Stimulated activated naive CD4-positive, alpha-beta T cell treated with Interleukin-2 at 50 U/mL for 16 hours (primary cell): Measurements from ENCODE around the gene ZNF556.

Source experiments
- DNase-seq: peaks from one replicate; lab custom pipeline; 2025; lab: John Stamatoyannopoulos, UW

ZNF556 gene

DNA sequence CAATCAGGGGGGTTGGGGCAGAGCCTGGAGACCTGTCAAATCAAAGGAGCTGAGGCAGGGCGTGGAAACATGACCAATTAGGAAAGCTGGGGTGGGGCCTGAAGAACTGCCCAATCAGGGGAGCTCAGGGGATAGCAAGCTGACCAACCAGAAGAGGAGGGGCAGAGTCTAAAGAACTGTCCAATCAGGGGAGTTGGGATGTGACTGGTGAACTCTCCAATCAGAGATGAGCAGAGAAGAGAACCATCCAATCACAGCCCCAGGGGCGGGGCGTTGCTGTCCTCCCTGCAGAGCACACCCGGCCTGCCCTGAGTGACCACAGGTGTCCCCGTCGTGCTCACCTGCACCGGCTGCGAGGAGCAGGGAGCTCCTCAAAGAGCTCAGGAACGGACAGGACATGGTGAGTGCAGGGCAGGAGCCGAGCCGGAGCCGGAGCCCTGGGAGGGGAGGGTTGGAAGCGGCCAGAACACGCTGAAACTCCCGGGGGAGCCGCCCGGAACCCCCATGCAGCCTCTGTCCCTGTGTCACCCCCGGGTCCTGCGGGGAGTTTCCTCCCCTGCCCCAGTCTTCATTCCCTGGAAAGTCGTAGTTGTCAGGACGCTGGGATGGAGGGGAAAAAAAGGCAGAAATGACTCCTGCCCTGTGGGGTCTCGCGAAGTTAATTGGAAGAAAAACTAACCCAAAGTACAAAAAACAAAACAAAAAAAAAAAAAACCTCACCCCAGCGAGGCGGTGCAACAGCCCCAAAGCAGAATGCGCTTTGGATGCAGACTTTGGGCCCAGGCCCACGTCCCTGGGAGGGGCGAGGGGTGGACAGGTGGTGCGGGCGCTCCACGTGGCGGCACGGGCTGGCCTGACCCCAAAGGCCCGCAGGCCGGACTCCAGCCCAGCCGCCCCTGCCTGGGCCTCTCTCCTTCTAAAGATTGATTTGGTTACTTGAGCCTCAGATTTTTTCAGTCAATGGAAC, at the start of gene ZNF556:
Gene ZNF556 (plus strand): TSS at position 311 of the 967 bp plus-strand sequence. CDS start 87 bp downstream, at position 398.
- no peak for DNase-seq

DNA sequence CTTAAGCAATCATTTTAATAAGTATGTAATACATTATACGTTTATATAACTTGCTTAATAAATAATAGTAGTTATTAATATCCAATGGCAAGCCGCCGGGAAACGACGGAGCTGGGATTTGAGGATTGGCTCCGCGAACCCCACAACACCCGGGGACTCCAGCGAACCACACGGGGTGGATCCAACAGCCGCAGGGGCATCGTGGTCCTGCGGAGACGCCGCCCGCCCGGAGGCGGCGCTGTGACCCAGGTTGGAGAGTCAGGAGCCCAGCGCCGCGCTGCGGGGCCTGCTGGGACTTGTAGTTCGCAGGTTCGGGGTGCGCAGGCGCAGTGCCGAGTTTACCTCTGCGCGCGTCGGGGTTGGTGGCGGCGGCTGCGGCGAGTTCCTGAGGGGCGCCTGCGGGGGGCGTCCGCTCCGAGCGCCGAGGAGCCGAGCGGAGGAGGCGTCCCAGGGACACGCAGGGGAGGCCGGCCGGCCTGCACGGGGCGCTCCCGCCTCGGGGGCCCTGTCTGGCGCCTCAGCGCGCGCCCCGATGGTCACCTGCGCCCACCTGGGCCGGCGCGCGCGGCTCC, 47.5 kb upstream of the ZNF556 start, which contains the start of gene ZNF554:
Gene ZNF554 (plus strand): TSS at position 329 of the 572 bp plus-strand sequence. CDS start 204 bp downstream, at position 533.
- peak; percentile 95 for DNase-seq

DNA sequence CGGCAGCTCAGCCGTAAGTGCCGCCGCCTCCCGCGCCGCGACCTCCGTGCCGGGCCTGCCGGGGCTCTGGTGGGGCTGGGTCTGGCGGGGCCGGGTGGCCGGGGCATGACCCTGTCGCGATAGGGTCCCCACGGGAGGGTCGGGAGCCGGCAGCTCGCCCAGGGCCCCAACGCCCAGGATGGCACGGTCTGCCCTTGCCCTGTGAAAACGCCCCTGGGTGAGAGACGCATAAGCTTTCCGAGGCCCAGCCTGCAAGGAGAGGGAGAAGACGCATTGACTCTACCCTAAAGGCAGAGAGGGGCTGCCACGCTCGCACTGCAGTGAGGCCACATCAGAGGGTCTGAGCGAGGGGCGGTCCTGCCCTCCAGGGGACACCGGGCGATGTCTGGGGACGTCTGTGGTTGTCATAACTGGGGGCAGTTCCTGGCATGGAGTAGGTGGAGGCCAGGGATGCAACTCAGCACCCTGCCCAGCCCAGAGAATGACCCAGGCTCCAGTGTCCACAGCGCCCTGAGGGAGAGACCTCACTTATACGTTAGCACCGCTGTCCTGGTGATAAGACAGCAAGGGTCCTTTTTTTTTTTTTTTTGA, 46.9 kb upstream of the ZNF556 start:
- DNase-seq, result peak; percentile 22

DNA sequence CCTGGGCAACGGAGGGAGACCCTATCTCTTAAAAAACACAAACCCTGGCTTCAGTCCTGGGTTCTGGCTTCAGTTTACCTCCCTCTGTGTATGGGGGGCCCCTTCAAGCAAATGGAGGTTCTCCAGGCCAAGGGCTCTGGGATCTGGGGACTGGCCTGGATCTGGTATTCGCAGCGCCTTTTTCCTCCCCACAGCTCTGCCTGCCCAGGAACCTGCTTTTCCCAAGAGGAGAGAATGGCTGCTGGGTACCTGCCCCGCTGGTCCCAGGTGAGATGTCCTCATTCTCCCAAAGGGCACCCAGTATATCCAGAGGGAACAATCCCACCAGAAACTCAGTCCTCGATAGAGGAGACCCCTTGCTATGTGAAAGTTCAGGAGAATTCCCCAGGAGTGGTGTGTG, 44.3 kb upstream of the ZNF556 start:
- DNase-seq, result no peak

DNA sequence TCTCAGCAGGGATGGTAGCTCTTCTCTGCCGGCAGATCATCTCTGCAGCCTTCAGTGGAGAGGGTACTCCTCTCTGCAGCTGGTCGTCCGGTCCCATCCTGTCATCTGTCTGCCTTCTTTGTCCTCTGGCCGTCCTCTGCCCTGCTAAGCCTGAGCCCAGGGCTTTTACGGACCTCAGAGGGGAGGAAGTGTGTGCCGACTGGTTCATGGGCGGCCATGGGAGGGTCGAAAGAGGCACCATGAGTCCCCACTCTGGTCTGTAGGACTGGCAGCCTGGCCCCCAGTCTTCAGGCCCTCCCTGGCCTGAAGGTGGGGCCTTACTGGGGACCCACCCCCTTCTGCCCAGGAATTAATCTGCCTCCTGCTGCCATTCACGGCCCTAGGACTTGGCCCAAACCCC, 43.5 kb upstream of the ZNF556 start:
- DNase-seq, result no peak

DNA sequence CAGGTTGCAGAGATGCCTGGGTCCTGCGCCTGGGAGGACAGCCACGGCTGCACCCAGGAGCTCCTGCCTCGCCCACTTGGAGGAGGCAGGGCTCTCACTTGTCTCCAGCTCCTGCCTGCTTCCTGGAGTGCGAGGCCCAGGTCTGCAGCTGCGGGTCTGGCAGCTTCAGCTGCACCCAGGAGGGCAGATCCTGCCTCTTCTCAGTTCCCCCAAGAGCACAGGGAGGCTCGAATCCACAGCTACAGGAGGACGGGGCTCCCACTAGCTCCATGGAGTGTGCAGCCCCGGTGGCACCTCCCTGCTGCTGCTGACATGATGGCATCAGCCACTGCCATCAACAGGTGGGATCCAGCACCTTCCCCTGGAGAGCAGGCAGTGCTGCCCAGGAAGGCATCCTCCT, 43.0 kb upstream of the ZNF556 start:
- DNase-seq, result no peak

DNA sequence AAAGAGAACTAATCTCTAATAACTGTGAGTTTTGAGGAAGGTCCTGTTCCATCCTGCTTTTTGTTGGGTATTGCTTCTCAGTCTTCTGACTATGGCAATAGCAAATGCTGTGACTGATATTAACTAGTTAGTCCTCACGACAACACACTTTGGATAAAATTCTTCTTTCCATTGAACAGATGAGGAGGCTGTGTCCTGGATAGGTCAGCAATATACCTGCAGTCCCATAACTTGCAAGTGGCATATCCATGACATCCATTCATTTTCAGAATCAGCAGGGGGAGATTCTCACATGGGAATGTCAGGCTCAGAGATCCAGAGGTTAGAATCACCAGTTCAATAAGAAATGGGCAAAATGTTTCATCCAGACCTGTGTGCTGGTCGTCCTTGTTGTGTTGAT, 40.1 kb upstream of the ZNF556 start:
- DNase-seq, result no peak

DNA sequence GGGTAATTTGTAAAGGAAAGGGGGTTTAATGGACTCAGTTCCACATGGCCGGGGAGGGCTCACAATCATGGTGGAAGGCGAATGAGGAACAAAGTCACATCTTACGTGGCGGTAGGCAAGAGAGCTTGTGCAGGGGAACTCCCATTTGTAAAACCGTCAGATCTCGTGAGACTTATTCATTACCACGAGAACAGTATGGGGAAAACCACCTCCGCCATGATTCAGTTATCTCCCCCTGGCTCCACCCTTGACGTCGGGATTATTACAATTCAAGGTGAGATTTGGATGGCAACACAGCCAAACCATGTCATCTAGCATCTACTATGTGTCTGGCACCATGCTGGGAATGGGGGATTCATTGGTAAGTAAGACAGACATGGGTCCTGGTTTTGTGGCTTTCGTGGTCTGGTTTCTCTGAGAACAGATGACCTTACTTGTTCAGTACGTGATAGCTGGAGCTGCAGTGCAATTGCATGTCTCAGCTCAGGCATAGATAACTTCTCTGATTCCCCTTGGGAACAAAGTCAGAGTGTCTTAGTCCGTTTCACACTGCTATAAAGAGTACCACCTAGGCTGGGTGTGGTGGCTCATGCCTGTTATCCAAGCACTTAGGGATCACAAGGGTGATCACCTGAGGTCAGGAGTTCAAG, 39.2 kb upstream of the ZNF556 start:
- no peak for DNase-seq

DNA sequence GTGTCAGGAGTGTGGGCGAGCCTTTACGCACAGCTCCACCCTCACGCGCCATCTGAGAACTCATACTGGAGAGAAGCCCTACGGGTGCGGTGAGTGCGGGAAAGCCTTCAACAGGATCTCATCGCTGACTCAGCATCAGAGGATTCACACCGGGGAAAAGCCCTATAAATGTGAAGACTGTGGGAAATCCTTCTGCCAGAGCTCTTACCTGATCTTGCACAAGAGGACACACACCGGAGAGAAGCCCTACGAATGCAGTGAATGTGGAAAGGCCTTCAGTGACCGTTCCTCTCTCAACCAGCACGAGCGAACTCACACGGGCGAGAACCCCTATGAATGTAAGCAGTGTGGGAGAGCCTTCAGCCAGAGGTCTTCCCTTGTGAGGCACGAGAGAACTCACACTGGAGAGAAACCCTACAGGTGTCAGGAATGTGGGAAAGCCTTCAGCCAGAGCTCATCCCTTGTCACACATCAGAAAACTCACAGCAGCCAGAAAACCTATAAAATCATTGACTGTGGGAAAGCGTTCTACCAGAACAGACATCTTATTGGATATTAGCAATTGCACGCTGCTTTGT, 32.8 kb upstream of the ZNF556 start:
- no peak for DNase-seq

DNA sequence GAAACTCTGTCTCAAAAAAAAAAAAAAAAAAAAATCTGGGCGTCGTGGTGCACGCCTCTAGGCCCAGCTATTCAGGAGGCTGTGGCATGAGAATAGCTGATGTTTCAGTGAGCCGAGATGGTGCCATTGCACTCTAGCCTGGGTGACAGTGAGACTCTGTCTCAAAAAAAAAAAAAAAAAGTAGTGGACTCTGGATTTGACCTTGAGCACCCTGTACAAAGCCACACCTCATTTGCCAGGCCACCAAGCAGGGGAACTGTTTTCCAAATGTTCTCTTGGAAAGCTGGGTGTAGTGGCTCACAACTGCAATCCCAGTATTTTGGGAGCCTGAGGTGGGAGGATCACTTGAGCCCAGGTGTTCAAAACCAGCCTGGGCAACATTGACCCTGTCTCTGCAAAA, 29.7 kb upstream of the ZNF556 start:
- no peak for DNase-seq

DNA sequence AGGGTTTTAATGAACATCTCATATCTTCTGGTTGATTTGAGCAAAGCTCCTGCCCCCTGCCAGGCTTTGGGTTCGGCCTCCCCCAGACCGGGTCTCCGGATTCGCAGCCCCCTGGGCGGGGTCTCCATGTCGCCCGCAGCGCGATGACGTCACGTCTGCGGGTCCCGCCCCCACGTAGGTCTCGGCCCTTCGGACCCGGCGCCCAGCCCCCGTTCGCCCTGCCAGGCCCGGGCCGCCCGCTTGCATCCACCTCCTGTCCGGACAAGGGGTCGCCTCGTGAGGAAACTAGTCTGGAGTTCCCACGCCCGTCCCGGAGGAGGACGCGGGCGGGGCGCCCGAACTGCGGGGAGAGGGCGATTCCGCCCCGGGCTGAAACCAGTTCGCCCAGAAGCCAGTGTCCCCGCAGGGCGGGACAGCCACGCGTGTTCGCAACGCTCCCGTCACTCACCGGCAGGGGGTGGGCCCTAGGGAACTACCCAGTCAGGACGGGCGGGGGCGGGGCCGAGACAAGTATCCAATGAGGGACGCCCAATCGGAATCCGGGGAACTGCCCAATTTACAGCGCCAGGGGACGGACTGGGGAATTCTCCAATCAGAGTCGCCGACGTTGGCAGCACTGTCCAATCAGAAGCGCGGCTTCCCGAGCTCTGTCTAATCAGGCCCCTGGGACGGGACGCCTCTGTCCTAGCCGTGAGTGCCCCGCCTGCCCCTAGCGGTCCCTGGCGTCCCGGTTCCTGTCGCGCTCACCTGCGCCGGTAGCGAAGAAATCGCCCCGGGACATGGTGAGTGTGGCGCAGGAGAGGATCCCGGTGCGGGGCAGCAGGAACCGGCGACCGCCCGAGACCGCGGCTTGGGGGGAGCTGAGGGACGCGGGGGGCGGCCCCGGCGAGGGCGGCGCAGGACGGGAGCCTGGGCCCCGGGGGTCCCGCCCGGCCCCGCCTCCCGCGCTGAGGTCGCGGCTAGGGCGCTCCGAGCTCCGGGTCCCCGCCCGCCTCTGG, 26.0 kb upstream of the ZNF556 start, which contains the start of gene ZNF555:
Gene ZNF555 (plus strand): TSS at position 682 of the 998 bp plus-strand sequence. CDS start 98 bp downstream, at position 780.
- peak; percentile 99 for DNase-seq

DNA sequence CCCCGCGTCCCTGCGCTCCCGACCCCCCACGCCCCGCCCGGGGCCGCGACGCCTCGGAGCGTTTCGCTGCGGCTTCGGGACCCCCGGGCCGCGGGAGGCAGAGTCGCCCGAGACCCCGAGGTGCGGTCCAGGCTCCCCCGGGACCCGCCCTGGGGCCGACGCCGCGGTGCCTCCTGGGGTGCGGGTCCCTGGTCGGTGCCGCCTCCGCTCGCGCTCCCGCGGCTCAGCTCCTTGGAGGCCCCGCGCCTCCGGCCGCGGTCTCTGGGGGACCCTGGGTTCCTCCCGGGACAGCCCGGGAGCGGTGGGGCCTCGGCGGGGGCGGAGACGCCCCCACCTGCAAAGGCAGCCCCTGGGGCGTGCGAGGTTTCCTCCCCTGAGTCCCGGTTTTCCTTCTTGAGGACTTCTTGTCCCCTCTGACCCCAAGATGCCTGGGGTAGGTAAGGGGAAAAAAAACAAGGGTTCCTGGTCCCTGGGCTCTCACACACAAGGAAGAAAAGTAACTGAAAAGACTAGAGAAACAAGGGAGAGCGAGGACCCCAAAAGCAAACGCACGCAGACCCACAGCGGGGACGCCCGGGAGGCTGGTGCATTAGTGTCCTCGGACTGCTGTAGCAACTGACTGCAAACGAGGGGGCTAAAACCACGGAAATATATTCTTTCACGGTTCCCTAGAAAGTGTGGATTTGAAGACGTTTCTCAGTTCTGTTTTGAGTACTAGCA, 25.1 kb upstream of the ZNF556 start:
- DNase-seq, result no peak

DNA sequence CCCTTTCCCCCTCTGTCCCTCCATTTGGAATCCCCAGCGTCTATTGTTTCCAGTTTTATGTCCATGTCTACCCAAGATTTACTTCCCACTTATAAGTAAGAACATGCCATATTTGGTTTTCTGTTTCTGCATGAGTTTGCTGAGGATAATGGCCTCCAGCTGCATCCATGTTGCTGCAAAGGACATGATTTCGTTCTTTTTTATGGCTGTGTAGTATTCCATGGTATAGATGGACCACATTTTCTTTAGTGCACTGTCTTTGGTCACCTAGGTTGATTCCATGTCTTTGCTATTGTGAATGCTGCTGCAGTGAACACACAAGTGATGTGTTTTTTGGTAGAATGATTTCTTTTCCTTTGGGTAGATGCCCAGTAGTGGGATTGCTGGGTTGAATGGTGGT, 22.0 kb upstream of the ZNF556 start:
- DNase-seq, result no peak

DNA sequence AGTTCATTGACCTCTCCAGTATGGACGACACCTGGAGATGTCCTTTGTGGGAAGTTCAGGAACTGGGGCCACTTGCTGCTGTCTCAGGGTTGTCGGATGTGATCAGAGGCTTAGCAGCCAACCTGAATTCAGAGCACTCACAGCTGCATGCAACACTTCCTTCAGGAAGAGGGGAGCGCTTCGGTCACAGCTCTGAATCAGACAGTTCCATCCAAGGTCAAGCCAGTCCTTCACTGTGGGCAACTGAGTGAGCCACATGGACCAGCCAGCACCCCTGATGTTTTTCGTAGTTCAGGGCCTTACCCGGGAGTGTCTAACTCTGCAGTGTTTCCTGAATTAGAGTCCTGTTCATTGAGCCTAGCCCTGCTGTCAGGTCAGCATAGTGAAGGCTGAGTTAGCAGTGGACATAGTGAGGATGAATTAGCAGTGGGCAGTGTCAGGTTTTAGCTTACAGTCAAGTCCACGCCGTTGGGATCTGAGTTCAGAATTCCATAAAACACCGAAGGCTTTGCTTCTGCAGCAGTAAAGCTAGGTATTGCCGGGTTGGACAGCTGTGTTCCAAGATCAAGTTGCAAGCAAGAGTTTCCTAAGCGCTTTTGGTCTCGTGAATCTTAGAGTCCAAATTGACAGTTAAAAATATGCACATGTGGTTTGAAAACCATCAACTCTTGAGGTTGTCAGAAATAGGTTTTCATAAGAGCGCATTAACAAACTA, 20.8 kb upstream of the ZNF556 start:
- no peak for DNase-seq

DNA sequence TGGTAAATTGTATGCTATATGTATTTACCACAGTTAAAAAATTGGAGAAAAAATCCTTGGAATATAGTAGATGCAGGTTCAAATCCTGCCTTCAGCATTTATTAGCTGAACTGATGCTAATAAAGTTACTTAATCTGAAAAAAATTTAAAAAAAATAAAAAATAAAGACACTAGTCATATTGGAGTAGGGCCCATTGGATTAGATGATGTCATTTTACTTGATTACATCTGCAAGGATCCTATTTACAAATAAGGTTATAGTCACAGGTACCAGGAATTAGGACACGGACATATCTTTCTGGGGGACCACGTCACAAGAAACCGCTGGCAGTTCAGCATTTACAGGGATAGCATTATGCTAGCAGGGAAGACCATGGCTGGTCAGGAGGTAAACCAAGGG, 19.6 kb upstream of the ZNF556 start:
- no peak for DNase-seq

DNA sequence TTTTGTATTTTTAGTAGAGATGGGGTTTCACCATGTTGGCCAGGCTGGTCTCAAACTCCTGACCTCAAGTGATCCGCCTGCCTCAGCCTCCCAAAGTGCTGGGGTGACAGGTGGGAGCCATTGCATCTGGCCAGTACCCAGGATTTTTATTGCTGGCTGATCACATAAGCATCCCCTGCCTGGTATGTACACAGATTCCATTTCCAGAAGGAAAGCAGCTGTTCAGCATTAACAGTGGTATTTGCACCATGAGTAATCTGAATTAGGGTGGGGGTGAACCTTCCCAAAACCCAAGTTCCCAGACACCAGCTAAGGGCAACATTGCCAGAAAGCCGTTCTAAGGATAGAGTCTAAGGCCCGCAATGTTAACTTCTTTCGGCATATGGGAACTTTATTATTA, 18.5 kb upstream of the ZNF556 start:
- no peak for DNase-seq

DNA sequence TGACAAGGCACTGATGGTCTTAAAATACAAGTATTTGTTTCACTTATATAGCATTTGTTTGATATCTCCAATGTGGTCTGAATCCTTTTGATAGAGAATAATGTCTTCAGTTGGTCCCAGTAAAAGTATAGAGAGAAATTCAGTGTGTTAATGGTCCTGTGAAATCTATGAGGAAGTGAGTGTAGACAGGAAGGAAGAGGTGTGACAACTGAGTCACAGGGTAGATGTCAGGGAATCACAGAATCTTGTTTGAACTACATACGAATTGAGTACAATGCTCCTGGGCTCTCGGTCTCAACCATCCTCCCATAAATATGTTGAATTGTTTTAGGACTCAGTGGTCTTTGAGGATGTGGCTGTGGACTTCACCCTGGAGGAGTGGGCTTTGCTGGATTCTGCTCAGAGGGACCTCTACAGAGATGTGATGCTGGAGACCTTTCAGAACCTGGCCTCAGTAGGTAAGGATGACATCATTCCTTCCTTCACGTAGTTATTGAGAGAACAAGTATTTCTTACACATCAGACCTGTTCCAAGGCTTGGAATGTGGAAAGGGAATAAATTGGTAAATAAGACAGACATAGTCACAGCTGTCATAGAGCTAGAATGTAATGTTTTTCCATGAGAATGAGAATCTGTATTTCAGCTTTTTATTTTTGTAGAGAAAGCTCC, 16.7 kb upstream of the ZNF556 start:
- DNase-seq, result no peak

DNA sequence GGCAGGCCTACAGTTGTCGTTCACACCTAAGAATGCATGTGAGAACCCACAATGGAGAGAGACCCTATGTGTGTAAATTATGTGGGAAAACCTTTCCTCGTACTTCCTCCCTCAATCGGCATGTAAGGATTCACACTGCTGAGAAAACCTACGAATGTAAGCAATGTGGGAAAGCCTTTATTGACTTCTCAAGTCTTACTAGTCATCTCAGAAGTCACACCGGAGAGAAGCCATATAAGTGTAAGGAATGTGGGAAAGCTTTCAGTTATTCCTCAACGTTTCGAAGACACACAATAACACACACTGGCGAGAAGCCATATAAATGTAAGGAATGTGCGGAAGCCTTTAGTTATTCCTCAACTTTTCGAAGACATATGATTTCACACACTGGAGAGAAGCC, 14.5 kb upstream of the ZNF556 start:
- no peak for DNase-seq
